Measurements from ENCODE around the gene RBM6.

The RBM6 gene

GRCh38 chr3:50117120-50117519, 177.2 kb downstream of the RBM6 start:
- TF ChIP-seq ZNF274 (IDR thresholded peaks at IDR 0.05; ENCODE audit: low read depth, low read length) (no peak), SUZ12 (IDR thresholded peaks at IDR 0.05; ENCODE audit: extremely low read depth, insufficient read depth, insufficient read length) (no peak), YY1 (IDR thresholded peaks at IDR 0.05; ENCODE audit: insufficient read depth, insufficient read length) (no peak)
- DNase-seq (ENCODE audit: low read depth, low spot score), result no peak
- Histone ChIP-seq H3K4me1 (ENCODE audit: insufficient read depth, insufficient read length) (peaks cover 9% of the 10 kb centered on the region), H3K27me3 (ENCODE audit: insufficient read depth, insufficient read length) (no peaks in the 10 kb centered on the region), H3K4me3 (ENCODE audit: insufficient read length, low read depth) (no peak overlapping the region), H3K36me3 (ENCODE audit: insufficient read depth, insufficient read length, low read length) (peaks cover 96% of the 10 kb centered on the region), H3K9ac (ENCODE audit: insufficient read length, low read depth) (no peak overlapping the region), H3K9me3 (ENCODE audit: insufficient read depth, low read length) (no peaks in the 10 kb centered on the region)

GRCh38 chr3:50118237-50118636, 178.3 kb downstream of the RBM6 start:
- H3K4me3 ChIP-seq (ENCODE audit: insufficient read length, low read depth), result no peak overlapping the region
- H3K4me1 ChIP-seq (ENCODE audit: insufficient read depth, insufficient read length), result peaks cover 11% of the 10 kb centered on the region
- H3K9ac ChIP-seq (ENCODE audit: insufficient read length, low read depth), result no peak overlapping the region
- no peak for DNase-seq (ENCODE audit: low read depth, low spot score)
- H3K27me3 ChIP-seq (ENCODE audit: insufficient read depth, insufficient read length), result no peaks in the 10 kb centered on the region
- TF ChIP-seq YY1 (IDR thresholded peaks at IDR 0.05; ENCODE audit: insufficient read depth, insufficient read length) (no peak), SUZ12 (IDR thresholded peaks at IDR 0.05; ENCODE audit: extremely low read depth, insufficient read depth, insufficient read length) (no peak), ZNF274 (IDR thresholded peaks at IDR 0.05; ENCODE audit: low read depth, low read length) (no peak)
- H3K9me3 ChIP-seq (ENCODE audit: insufficient read depth, low read length), result no peaks in the 10 kb centered on the region
- H3K36me3 ChIP-seq (ENCODE audit: insufficient read depth, insufficient read length, low read length), result peaks cover 84% of the 10 kb centered on the region

DNA sequence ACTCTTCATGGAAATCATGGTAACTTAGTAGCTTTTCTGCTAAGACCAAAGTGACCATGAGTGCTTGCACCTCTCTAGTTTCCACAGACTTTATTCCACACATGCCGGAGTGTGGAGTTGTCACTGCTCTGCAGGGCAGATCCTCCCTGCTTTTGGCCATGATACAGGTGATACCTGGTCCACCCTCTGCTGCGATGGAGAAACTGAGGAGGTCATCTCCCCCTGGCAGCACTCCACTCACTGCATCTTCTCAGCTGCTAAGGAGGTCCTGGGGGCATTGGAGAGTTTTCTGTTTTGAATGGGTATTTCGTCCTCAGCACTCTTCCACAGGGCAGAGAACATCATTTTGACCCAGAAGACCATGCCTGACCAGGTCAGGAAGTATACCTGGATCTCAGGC, 179.8 kb downstream of the RBM6 start:
- H3K36me3 ChIP-seq (ENCODE audit: insufficient read depth, insufficient read length, low read length), result peaks cover 69% of the 10 kb centered on the region
- no peak overlapping the region for H3K9ac ChIP-seq (ENCODE audit: insufficient read length, low read depth)
- H3K4me3 ChIP-seq (ENCODE audit: insufficient read length, low read depth), result no peak overlapping the region
- no peaks in the 10 kb centered on the region for H3K27me3 ChIP-seq (ENCODE audit: insufficient read depth, insufficient read length)
- H3K4me1 ChIP-seq (ENCODE audit: insufficient read depth, insufficient read length), result peaks cover 15% of the 10 kb centered on the region
- no peak for TF ChIP-seq ZNF274 (IDR thresholded peaks at IDR 0.05; ENCODE audit: low read depth, low read length)
- TF ChIP-seq YY1 (IDR thresholded peaks at IDR 0.05; ENCODE audit: insufficient read depth, insufficient read length), result no peak
- TF ChIP-seq SUZ12 (IDR thresholded peaks at IDR 0.05; ENCODE audit: extremely low read depth, insufficient read depth, insufficient read length), result no peak
- no peak for DNase-seq (ENCODE audit: low read depth, low spot score)
- no peaks in the 10 kb centered on the region for H3K9me3 ChIP-seq (ENCODE audit: insufficient read depth, low read length)

- Histone ChIP-seq H3K9ac (ENCODE audit: insufficient read length, low read depth) (no peak overlapping the region), H3K36me3 (ENCODE audit: insufficient read depth, insufficient read length, low read length) (peaks cover 62% of the 10 kb centered on the region), H3K9me3 (ENCODE audit: insufficient read depth, low read length) (no peaks in the 10 kb centered on the region), H3K4me1 (ENCODE audit: insufficient read depth, insufficient read length) (peaks cover 17% of the 10 kb centered on the region), H3K4me3 (ENCODE audit: insufficient read length, low read depth) (no peak overlapping the region), H3K27me3 (ENCODE audit: insufficient read depth, insufficient read length) (no peaks in the 10 kb centered on the region)
- DNase-seq (ENCODE audit: low read depth, low spot score), result no peak
- no peak for TF ChIP-seq YY1 (IDR thresholded peaks at IDR 0.05; ENCODE audit: insufficient read depth, insufficient read length)
- no peak for TF ChIP-seq ZNF274 (IDR thresholded peaks at IDR 0.05; ENCODE audit: low read depth, low read length)
- TF ChIP-seq SUZ12 (IDR thresholded peaks at IDR 0.05; ENCODE audit: extremely low read depth, insufficient read depth, insufficient read length), result no peak
Measured at GRCh38 chr3:50120364-50121071, 180.6 kb downstream of the RBM6 start.

- TF ChIP-seq SUZ12 (IDR thresholded peaks at IDR 0.05; ENCODE audit: extremely low read depth, insufficient read depth, insufficient read length) (no peak), ZNF274 (IDR thresholded peaks at IDR 0.05; ENCODE audit: low read depth, low read length) (no peak), YY1 (IDR thresholded peaks at IDR 0.05; ENCODE audit: insufficient read depth, insufficient read length) (no peak)
- no peaks in the 10 kb centered on the region for H3K27me3 ChIP-seq (ENCODE audit: insufficient read depth, insufficient read length)
- H3K36me3 ChIP-seq (ENCODE audit: insufficient read depth, insufficient read length, low read length), result peaks cover 53% of the 10 kb centered on the region
- peak; percentile 86 for DNase-seq (ENCODE audit: low read depth, low spot score)
- H3K4me3 ChIP-seq (ENCODE audit: insufficient read length, low read depth), result no peak overlapping the region
- peaks cover 24% of the 10 kb centered on the region for H3K4me1 ChIP-seq (ENCODE audit: insufficient read depth, insufficient read length)
- H3K9me3 ChIP-seq (ENCODE audit: insufficient read depth, low read length), result no peaks in the 10 kb centered on the region
- no peak overlapping the region for H3K9ac ChIP-seq (ENCODE audit: insufficient read length, low read depth)
Measured at GRCh38 chr3:50121072-50122032, 181.4 kb downstream of the RBM6 start.

DNA sequence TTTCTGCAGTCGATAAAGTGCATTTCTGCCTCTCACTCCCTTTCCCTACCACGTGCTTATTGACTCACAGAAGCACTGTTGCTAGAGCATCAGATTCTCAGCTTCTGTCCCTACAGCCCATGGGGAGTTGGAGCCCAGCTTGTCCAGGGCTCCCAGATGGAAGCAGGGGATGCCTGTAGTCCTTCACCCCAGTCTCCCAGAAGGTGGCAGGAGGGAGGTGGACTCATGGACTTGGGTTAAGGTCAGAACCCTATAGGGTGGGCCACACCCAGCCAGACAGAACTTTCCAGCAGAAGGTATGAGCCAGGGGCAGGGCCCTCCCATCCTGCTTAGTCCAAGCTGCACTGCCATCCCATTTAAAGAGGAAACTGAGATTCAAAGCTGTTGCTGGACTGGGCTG, 182.1 kb downstream of the RBM6 start:
- Histone ChIP-seq H3K4me3 (ENCODE audit: insufficient read length, low read depth) (no peak overlapping the region), H3K27me3 (ENCODE audit: insufficient read depth, insufficient read length) (no peaks in the 10 kb centered on the region), H3K4me1 (ENCODE audit: insufficient read depth, insufficient read length) (peaks cover 29% of the 10 kb centered on the region), H3K9me3 (ENCODE audit: insufficient read depth, low read length) (no peaks in the 10 kb centered on the region), H3K9ac (ENCODE audit: insufficient read length, low read depth) (no peak overlapping the region), H3K36me3 (ENCODE audit: insufficient read depth, insufficient read length, low read length) (peaks cover 46% of the 10 kb centered on the region)
- no peak for DNase-seq (ENCODE audit: low read depth, low spot score)
- TF ChIP-seq SUZ12 (IDR thresholded peaks at IDR 0.05; ENCODE audit: extremely low read depth, insufficient read depth, insufficient read length) (no peak), ZNF274 (IDR thresholded peaks at IDR 0.05; ENCODE audit: low read depth, low read length) (no peak), YY1 (IDR thresholded peaks at IDR 0.05; ENCODE audit: insufficient read depth, insufficient read length) (no peak)

All from NT2/D1 (cell line).